HCEC 1CT (cell line): ENCODE results near the gene CD58.
"Not testable (repeated sequence)": the region's sequence is repeated elsewhere in the genome, so short reads cannot be mapped to it uniquely, and the experiment has no call there.

Experiments used
- DNase-seq: peaks from one replicate; pipeline ENCODE4 v3.0.0-alpha.2; 2017

CD58 gene, protein sequence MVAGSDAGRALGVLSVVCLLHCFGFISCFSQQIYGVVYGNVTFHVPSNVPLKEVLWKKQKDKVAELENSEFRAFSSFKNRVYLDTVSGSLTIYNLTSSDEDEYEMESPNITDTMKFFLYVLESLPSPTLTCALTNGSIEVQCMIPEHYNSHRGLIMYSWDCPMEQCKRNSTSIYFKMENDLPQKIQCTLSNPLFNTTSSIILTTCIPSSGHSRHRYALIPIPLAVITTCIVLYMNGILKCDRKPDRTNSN

GRCh38 chr1:116570358-116571214 lies at the start of gene CD58:
Gene CD58 (minus strand): TSS chr1:116571026. CDS start chr1:116570972, 54 bp downstream.
- DNase-seq = peak; percentile 79

GRCh38 chr1:116620392-116620791 lies 49.6 kb upstream of the CD58 start:
- not testable (repeated sequence) for DNase-seq

DNA sequence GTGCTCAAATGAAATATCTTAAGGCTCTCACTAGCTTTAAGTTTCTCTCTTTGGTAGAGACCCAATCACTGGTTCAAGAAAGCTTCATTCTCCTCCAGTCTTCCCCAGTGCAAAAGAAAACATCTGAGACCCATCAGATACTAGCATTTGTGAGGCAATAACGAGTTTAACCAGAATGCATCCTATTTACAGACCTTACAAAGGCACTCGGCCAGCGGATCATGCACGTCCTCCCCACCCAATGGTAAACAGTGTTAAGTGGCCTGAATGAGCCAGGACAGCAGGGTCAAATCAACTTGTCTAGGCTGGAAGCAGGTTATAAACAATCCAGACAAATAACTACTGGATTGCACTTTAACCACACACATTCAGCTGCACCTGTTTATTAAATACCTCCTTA lies 48.3 kb upstream of the CD58 start:
- DNase-seq = not testable (repeated sequence)

DNA sequence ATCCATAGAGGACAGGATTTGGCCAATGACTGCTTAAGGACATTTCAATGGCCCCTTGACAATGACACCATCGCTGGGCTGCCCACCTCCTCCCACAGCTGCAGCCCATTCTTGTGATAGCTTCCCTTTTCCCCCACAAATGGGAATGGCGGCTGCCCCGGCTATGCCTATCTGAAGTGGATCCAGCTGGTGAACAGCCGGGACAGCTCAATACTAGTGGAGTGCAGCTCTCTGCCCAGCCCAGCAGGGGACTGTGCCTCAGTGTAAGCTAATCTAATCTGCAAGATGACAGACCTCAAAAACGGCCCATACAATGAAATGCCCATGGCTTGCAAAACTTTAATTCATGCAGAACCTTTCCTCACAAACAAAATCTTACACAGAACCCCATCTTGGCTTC lies 47.0 kb upstream of the CD58 start:
- peak; percentile 1 for DNase-seq

- not testable (repeated sequence) for DNase-seq
Measured at GRCh38 chr1:116613825-116614224, 43.0 kb upstream of the CD58 start.

DNA sequence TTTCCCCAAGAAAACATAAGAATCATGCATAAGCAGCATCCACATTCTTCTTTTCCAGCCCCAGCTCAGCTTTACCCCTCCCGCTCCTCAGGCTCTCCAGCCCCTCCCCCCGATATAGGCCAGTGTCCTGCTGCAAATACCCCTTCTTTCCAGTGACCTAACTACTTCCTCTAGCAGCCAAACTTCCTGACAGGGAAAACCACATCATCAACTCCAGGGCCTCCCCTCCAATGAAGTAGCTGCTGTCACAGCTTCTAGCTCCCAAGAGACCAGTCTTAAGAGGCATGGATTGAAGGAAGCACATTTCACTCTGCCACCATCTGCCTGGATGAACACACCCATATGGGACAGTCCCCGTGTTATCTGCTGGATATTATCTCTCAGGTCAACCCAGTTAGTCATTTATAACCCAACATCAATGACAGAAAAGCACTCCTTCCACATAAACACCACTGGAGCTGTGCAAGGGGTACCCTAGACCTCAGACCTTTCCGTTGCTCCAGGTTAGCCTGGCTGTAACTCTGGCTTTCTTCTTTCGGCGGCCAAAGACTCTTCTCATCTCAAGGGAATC lies 39.1 kb upstream of the CD58 start:
- not testable (repeated sequence) for DNase-seq

DNA sequence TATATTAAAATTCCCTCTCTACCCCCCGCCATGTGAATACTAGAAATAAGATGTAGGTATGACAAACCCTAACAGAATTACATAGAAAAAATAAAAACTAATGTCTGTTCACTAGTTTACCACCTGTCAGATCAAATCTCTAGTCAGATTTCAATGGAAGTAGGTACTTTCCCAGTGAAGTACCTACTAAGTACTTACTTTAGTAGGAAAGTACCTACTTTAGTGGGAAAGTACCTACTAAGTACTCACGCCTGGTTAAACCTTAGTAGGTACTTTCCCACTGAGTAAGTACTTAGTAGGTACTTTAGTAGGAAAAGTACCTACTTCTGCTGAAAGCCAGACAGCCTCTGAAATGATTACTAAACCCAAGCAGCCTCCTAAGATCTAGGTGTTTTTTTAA lies 38.0 kb upstream of the CD58 start:
- not testable (repeated sequence) for DNase-seq

DNA sequence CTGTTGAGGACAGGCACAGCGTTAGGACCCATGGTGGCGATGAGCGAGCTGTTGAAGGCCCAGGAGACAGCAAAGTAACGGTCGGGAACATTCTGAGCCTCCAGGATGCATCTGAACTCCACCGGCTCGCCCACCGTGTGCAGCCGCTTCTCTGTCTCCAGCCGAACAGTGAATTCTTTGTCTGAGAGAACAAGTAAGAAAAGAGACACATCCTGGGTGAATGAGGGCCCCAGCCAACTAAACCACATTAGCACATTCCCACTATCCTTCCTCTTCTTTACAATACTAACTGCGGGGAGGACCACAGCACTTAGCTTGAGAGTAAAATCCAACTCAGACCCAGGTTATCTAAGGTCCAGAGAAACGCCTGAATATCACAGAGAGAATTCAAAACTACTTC lies 37.3 kb upstream of the CD58 start:
- not testable (repeated sequence) for DNase-seq

GRCh38 chr1:116607463-116607862 lies 36.6 kb upstream of the CD58 start:
- DNase-seq = not testable (repeated sequence)

GRCh38 chr1:116606067-116606466 lies 35.2 kb upstream of the CD58 start:
- not testable (repeated sequence) for DNase-seq

DNA sequence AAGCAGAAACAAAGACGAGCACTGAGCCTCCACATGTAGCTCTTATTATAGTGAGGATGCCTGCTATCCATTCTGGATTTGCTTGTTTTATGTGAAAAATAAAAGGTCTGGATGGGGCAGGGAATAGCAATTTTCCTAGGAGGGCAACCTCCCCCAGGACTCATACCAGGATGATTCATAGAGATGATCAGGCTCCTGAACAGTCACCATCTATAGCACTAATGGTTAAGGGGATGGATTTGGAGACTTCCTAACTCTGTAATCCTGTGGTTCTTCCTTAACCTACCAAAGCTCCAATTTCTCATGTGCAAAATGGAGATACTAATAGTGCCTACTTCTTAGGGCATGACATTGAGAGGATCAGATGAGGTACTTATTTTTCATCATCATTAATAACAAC lies 34.5 kb upstream of the CD58 start:
- DNase-seq = no peak

GRCh38 chr1:116604408-116604807 lies 33.6 kb upstream of the CD58 start:
- DNase-seq = not testable (repeated sequence)

- not testable (repeated sequence) for DNase-seq
Measured at GRCh38 chr1:116603646-116604045, 32.8 kb upstream of the CD58 start.

GRCh38 chr1:116599369-116599768 lies 28.5 kb upstream of the CD58 start:
- not testable (repeated sequence) for DNase-seq

GRCh38 chr1:116598420-116599036 lies 27.7 kb upstream of the CD58 start:
- DNase-seq = not testable (repeated sequence)

DNA sequence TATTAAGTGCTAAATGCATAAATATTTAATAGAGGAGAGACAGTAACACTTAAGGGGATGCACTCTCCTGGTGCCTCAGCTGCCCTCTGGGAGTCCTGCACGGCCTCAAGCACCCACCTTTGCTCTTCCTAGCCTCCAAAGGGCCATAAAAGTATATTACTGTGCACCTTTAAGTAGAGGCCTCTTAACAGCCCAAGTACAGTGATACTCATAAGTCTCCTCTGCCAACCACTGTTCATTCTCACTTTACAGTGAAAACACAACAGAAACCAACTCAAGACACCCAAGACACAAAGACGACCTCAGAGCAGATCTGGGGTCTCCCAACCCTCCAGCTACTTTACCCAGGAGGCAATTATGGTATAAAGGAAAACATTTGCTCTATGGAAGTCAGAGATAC lies 26.6 kb upstream of the CD58 start:
- DNase-seq = not testable (repeated sequence)

- not testable (repeated sequence) for DNase-seq
Measured at GRCh38 chr1:116596742-116597307, 26.0 kb upstream of the CD58 start.

- DNase-seq = peak; percentile 6
Measured at GRCh38 chr1:116595946-116596741, 25.3 kb upstream of the CD58 start.

GRCh38 chr1:116595065-116595840 lies 24.4 kb upstream of the CD58 start:
- DNase-seq = not testable (repeated sequence)

GRCh38 chr1:116593977-116594376 lies 23.2 kb upstream of the CD58 start:
- DNase-seq = not testable (repeated sequence)

DNA sequence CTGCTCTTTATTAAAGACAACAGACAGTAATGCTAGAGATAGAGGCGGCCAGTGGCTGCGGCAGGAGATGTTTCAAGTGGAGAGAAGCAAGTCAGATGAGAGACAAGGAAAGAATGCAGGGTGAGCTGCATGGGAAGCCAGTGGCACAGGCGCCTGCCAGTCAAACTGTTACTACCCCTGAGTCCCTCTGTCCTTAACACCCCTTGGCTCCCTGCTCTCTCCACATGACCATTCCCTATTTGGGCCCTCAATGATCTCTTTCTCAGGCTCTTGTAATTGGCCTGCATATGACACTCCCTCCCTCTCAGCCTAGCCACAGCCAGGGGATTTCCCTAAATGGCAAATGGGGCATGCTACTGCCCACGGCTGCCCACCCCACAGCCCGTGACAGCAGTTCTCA lies 22.6 kb upstream of the CD58 start:
- not testable (repeated sequence) for DNase-seq
